Activated CD8-positive, alpha-beta memory T cell treated with anti-CD3 and anti-CD28 coated beads for 1 hour (primary cell): Measurements from ENCODE around the gene CCT6A.
"Not testable (repeated sequence)": the region's sequence is repeated elsewhere in the genome, so short reads cannot be mapped to it uniquely, and the experiment has no call there.

ENCODE experiments used
- DNase-seq, 2 donors: peaks; one replicate each; pipeline ENCODE4 v3.0.0-alpha.2; 2020; ENCODE audit warnings: low read depth in 1 of 2; ENCODE audit errors: extremely low read depth in 1 of 2

The CCT6A gene

DNA sequence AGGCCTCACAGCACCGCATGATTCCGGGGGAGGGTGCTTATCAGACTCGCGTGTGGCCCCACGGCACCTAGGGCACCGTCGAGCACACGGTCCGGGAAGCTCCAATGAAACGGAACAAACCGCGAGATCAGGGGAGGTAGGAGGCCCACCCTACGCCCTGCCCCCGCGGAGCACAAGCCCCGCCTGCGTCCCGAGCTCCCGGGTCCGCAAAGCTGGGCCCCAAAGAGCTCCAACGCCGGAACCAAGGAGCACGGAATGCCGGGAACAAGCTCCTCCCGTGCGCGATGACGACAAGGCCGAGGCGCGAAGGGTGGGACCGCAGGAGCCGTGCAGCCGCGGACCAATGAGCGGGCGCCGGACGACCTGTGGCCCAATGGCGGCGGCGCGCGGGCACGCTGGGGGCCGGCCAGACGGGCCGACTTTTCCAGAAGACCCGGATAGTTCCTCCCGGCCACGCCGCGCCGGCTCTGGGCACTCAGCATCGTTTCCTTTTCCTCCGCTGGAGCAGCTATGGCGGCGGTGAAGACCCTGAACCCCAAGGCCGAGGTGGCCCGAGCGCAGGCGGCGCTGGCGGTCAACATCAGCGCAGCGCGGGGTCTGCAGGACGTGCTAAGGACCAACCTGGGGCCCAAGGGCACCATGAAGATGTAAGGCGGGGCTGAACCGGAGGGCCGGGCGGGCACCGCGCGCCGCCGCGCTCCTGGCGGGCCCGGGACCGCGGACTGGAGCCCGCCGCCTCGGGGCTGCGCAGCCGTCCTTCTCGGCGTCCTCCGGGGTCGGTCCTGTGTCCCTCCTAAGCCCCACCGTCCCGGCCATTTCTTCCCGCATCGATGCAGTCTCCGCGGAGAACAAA lies at the start of gene CCT6A, which contains the start of gene PSPH:
TSS of gene CCT6A (plus strand) at position 427 of the 853 bp plus-strand sequence. CDS start at position 511, 84 bp downstream.
TSS of gene PSPH (minus strand) at position 106 of the 853 bp plus-strand sequence. CDS start 30,232 bp downstream, outside the sequence.
- DNase-seq, result peak; percentile 70 to 83

GRCh38 chr7:56003749-56004148 lies 47.8 kb upstream of the CCT6A start:
- DNase-seq, result no peak

GRCh38 chr7:56007167-56007652 lies 44.4 kb upstream of the CCT6A start:
- no peak for DNase-seq

- no peak for DNase-seq
These were observed 43.7 kb upstream of the CCT6A start for GRCh38 chr7:56007891-56008290.

- no peak for DNase-seq
These were observed 41.9 kb upstream of the CCT6A start for GRCh38 chr7:56009695-56010094.

DNA sequence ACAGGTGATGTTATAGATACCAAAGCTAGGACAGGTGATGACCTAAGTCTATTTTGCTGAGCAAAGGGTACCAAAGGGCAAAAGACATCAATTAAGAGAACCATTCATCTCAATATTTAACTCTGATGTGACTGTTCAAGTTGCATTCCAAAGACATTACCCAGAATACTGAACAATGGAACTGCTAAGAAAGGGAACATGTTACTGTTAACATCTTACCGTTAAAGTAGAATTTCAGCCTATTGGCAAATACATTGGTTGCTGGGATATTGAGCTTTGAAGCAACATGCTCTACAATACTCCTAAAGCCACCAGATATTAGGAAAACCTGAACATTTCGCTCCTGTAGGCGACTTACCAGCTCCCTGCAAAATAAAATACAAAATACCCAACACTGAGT lies 34.5 kb upstream of the CCT6A start:
- not testable (repeated sequence) for DNase-seq

GRCh38 chr7:56019501-56019900 lies 32.1 kb upstream of the CCT6A start:
- DNase-seq, result no peak

DNA sequence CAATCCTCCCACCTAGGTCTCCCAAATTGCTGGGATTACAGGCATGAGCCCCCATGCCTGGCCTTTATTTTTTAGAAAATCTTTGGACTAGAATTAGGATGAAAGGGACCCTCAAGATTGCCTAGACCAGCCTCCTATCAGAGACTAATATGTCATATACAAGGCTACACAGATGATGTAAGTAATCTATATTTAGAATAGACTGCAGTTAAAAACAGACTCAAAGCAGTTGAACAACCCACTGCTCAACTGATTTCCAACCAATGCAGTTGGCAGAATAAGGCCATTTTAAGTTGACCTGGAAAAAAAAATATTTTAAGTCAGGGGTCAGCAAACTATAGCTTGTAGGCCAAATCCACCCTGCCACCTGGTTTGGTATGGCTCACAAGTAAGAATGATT lies 28.1 kb upstream of the CCT6A start:
- no peak for DNase-seq

DNA sequence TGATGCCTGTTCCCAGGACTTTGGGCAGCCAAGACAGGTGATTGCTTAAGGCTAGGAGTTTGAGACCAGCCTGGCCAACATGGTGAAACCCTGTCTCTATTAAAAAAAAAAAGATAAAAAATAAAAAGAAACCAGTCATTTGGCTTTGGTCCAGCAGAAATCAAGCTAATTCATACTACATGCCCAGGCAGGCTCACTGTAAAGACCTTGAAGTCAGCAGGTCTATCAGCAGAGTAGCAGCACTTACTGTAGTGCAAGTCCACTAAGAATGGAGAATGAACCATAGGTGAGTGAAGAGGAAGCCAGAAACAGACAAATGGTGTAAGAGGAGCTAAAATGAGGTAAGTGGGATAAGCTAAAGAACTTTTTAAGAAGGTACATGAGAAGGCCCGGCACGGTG lies 25.0 kb upstream of the CCT6A start:
- no peak for DNase-seq

DNA sequence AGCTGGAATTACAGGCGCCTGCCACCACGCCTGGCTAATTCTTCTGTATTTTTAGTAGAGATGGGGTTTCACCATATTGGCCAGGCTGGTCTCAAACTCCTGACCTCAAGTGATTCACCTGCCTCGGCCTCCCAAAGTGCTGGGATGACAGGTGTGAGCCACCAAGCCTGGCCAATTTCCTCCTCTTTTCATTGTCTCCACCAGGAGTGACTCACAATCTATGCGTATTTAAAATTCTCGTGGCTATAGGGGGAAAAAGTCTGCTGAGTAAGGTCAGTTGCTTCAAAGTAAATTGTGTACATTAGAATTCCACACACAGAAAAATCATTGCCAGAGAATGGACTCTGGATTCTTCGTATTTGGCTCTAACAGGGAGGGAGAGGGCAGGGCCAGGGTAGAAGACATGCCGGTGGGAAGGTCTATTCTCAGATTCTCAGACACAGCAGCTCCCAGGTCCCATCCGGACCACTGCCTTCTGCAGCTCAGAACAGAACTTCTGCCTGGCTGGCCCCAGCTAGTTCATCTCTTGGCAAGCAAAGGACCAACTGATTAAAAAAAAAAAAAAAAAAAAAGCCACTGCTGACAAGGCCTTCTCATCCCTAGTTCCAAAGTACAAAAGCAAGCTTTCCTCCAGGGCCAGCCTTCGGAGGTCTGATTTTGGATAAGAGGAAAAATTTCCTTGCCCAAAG lies 22.5 kb upstream of the CCT6A start:
- DNase-seq, result no peak

DNA sequence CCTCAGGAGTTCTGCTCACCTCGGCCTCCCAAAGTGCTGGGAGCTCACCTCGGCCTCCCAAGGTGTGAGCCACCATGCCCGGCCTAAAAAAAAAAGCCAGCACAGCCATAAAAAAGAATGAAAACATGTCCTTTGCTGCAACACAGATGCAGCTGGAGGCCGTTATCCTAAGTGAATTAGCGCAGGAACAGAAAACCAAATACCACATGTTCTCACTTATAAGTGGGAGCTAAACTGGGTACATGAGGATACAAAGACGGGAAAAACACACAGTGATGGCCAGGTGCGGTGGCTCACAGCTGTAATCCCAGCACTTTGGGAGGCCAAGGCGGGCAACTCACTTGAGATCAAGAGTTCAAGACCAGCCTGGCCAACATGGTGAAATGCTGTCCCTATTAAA lies 21.2 kb upstream of the CCT6A start:
- no peak for DNase-seq

DNA sequence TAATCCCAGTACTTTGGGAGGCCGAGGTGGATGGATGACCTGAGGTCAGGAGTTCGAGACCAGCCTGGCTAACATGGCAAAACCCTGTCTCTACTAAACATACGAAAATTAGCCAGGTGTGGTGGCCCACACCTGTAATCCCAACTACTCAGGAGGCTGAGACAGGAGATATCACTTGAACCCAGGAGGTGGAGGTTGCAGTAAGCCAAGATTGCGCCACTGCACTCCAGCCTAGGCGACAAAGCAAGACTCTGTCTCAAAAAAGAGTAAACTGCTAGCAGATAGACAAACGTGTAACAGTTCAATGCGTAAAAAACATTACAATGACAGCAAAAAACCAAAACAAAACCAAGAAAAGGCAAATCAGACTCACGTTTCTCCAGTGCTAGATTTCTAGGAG lies 20.0 kb upstream of the CCT6A start:
- not testable (repeated sequence) for DNase-seq

GRCh38 chr7:56032578-56032977 lies 19.0 kb upstream of the CCT6A start:
- DNase-seq, result not testable (repeated sequence)

- peak; percentile 21 to 51 for DNase-seq
These were observed 17.7 kb upstream of the CCT6A start for GRCh38 chr7:56033671-56034432.

DNA sequence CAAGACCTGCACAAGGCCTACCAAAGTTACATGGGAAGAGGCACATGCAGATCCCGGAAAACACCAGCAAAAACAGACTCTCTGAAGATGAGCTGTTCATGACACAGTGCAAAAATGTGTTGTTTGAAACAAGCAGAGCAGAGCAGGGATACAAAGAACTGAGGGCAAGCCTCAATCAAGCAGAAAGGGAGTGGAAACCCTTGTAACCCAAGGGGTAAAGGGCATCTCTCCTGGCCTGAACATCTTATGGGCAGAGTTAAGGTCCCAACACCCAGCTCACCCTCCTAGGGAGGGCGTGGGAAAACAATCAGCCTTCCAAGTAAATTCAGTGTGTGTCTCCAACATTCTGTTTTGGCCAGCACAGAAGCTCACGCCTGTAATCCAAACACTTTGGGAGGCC lies 10.8 kb upstream of the CCT6A start:
- DNase-seq, result no peak

- DNase-seq, result not testable (repeated sequence)
These were observed 5.8 kb upstream of the CCT6A start for GRCh38 chr7:56045758-56046157.

DNA sequence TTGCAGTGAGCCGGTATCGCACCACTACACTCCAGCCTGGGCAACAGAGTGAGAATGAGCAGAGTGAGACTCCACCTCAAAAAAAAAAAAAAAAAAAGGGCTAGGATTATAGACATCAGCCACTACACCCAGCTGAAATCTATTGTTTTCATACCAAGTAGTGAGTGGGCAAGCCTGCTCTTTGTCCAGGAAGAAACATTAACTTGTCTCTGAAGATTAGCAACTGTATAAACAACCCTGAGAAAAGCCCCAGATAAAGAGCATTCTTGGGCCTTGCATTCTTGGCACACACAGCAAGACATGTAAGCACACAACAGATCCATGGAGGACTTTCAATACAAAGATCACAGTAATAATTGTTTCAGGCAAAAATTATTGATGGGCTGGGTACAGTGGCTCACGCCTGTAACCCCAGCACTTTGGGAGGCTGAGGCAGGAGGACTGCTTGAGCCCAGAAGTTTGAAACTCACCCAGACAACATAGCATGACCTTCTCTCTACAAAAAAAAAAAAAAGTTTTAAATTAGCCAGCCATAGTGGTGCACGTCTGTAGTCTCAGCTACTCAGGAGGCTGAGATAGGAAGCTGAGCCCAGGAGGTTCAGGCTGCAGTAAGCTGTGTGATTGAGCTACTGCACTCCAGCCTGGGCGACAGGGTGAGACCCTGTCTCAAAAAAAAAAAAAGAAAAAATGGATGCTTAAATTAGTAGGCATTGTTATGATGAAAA lies 4.7 kb upstream of the CCT6A start:
- DNase-seq, result no peak

DNA sequence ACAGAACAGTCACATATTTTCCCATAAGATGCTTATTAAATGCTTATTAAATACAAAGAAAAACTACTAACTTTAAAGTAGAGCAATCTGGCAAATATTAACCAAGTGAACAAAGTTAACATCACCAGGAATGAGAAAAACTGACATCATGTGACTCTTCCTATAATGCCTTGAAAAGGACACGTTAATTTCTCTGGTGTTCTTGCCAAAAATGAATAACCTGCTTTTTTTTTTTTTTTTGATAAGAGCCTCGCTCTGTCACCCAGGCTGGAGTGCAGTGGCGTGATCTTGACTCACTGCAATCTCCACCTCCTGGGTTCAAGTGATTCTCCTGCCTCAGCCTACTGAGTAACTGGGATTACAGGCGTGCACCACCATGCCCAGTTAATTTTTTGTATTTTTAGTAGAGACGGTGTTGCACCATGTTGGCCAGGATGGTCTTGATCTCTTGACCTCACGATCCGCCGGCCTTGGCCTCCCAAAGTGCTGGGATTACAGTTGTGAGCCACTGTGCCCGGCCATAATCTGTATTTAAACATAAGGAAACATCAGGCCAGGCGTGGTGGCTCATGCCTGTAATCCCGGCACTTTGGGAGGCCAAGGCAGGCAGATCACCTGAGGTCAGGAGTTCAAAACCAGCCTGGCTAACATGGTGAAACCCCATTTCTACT lies 4.0 kb upstream of the CCT6A start:
- DNase-seq, result not testable (repeated sequence)

DNA sequence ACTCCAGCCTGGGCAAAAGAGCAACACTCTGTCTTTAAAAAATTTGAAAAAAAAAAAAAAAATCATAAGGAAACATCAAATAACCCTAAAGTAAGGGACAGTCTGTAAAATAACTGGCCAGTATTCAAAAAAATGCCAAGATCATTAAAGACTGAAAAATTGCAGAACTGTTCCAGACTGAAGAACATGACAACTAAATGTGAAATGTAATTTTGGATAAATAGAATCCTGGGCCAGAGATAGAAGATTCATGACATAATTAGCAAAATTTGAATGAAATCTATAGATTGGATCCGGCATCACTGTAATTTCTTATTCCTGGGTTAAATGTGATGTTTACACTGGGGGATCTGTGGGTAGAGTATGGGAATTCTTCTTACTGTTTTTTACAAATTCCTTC lies 3.3 kb upstream of the CCT6A start:
- DNase-seq, result no peak

DNA sequence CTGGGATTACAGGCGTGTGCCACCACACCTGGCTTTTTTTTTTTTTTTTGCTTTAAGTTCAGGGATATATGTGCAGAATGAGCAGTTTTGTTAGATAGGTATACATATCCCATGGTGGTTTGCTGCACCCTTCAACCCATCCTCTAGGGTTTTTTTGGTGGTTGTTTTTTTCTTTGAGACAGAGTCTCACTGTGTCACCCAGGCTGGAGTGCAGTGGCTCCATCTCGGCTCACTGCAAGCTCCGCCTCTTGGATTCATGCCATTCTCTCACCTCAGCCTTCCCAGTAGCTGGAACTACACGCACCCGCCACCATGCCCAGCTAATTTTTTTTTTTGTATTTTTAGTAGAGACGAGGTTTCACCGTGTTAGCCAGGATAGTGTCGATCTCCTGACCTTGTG lies 2.8 kb upstream of the CCT6A start:
- not testable (repeated sequence) for DNase-seq
